Measurements from ENCODE around the gene SLC24A4. TPM values are rescaled to one million over a fixed set of nuclear protein-coding genes. Genes with fewer than 3 reads are reported as not detected.

Gene SLC24A4
- total and polyA plus RNA-seq, 12 donors, result 0.08 to 0.74 (median 0.24) TPM

GRCh38 chr14:92458136-92459029, 135.4 kb downstream of the SLC24A4 start:
- Histone ChIP-seq H3K9me3 (peaks cover 0 to 4% (median 0%) of the 10 kb centered on the region in 11 donors), H3K27ac (peak overlapping the region; percentile 10 to 94 (median 86)), H3K4me3 (peak overlapping the region in 7 of 10 donors; percentile 9 to 45 (median 34)), H3K4me1 (peaks cover 11 to 59% (median 44%) of the 10 kb centered on the region in 9 donors), H3K27me3 (peaks cover 0 to 7% (median 0%) of the 10 kb centered on the region in 7 donors), H3K36me3 (no peaks in the 10 kb centered on the region)
- no peak for DNase-seq
- intact Hi-C loops (cut with DNase I), result loop anchor here in 8 of 10 donors (5.0 to 10.0 kb wide), 9 partner anchors 54 to 331 kb away; partner anchors contain the start of gene RIN3 (in 2 of the 8)
- WGBS, 2 donors, result 83 to 89% methylated on average over 17 of the region's 17 CpGs
- no peak for ATAC-seq
- TF ChIP-seq, protein P1, sequence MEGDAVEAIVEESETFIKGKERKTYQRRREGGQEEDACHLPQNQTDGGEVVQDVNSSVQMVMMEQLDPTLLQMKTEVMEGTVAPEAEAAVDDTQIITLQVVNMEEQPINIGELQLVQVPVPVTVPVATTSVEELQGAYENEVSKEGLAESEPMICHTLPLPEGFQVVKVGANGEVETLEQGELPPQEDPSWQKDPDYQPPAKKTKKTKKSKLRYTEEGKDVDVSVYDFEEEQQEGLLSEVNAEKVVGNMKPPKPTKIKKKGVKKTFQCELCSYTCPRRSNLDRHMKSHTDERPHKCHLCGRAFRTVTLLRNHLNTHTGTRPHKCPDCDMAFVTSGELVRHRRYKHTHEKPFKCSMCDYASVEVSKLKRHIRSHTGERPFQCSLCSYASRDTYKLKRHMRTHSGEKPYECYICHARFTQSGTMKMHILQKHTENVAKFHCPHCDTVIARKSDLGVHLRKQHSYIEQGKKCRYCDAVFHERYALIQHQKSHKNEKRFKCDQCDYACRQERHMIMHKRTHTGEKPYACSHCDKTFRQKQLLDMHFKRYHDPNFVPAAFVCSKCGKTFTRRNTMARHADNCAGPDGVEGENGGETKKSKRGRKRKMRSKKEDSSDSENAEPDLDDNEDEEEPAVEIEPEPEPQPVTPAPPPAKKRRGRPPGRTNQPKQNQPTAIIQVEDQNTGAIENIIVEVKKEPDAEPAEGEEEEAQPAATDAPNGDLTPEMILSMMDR (IDR thresholded peaks at IDR 0.05), result no peak

DNA sequence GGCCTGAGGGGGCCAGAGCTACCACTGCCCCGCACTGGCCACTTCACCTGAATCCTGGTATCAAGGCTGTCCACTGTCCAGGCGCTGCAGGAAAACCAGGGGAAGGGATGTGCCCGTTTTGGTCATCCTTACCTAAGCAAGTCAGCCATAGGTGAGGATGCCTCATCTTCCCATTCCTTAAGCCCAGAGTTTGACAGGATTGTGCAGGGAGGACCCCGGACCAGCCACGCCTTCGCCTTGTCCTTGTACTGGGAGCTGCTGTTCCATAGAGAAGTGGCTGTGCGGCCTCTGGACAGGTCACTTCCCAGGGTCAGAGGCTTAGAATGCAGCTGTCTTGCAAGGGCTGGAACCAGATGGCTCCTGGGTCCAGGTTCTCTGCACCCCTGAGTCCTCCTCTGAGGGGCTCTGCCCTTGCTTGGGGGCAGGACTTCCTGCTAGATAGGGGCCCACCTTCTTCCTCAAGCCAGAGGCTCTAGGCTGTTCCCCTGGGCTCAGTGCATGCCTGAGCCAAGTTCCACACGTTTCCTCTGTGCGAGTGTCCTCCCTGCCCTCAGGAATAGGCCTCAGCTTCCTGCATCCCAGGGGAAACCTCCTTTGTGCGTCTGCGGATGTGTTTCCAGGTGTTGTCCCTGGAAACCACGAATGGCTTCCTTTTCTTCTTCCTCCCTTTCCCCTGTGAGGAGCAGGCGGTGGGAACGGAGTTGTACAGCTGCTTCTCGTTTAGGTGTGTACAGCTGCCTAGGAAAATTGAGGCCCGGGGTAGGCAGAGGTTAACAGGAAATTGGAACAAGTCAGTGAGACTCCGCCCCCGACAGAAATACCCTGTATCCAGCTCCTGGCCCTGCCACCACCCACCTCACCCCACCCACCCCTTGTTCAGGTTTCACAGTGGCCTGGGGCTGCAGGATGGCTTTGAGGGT, 136.3 kb downstream of the SLC24A4 start:
- intact Hi-C loops (cut with DNase I), result loop anchor here in 8 of 10 donors (5.0 to 10.0 kb wide), 9 partner anchors 53 to 332 kb away; partner anchors contain the start of gene RIN3 (in 2 of the 8)
- WGBS, 2 donors, result 57 to 58% methylated on average over 18 of the region's 18 CpGs
- H3K27ac ChIP-seq, result peak overlapping the region; percentile 69 to 94 (median 86)

GRCh38 chr14:92459950-92460421, 137.0 kb downstream of the SLC24A4 start:
- ATAC-seq, result peak in 2 of 8 donors; percentile 4 to 14
- peak overlapping the region in 5 of 10 donors; percentile 19 to 36 (median 33) for H3K4me3 ChIP-seq
- H3K27me3 ChIP-seq, result peaks cover 0 to 7% (median 0%) of the 10 kb centered on the region in 7 donors
- peaks cover 0 to 4% (median 0%) of the 10 kb centered on the region in 11 donors for H3K9me3 ChIP-seq
- peak overlapping the region; percentile 67 to 94 (median 86) for H3K27ac ChIP-seq
- H3K4me1 ChIP-seq, result peaks cover 11 to 59% (median 46%) of the 10 kb centered on the region in 9 donors
- DNase-seq, result no peak
- TF ChIP-seq, protein P1 (IDR thresholded peaks at IDR 0.05), result peak in 6 of 9 donors; percentile 4 to 35 (median 11)
- WGBS, 2 donors, result 60 to 69% methylated on average over 12 of the region's 12 CpGs
- intact Hi-C loops (cut with DNase I), result loop anchor here in 9 of 10 donors (2.0 to 10.0 kb wide), 14 partner anchors 52 to 333 kb away; partner anchors contain the start of gene RIN3 (in 3 of the 9)
- no peaks in the 10 kb centered on the region for H3K36me3 ChIP-seq

More for the DNA sequence above, 136.3 kb downstream of the SLC24A4 start:
- H3K4me1 ChIP-seq, result peaks cover 11 to 59% (median 46%) of the 10 kb centered on the region in 9 donors
- H3K36me3 ChIP-seq, result no peaks in the 10 kb centered on the region
- DNase-seq (peak; percentile 42 to 80), ATAC-seq (peak; percentile 66 to 86 (median 82))
- TF ChIP-seq, protein P1 (IDR thresholded peaks at IDR 0.05), result no peak
- H3K27me3 ChIP-seq, result peaks cover 0 to 7% (median 0%) of the 10 kb centered on the region in 7 donors
- H3K9me3 ChIP-seq, result peaks cover 0 to 4% (median 0%) of the 10 kb centered on the region in 11 donors
- H3K4me3 ChIP-seq, result peak overlapping the region in 7 of 10 donors; percentile 9 to 45 (median 34)

Measured in heart right ventricle (tissue), 16 donors.